Measurements from ENCODE around the gene NGF. TPM values are rescaled to one million over a fixed set of nuclear protein-coding genes. Genes with fewer than 3 reads are reported as not detected.

The NGF gene
- total RNA-seq, 1 donor from 2014 or later: 2.7 TPM

GRCh38 chr1:115293899-115294298, 44.1 kb downstream of the NGF start:
- no peak for DNase-seq (ENCODE audit: low read depth)
- H3K4me3 ChIP-seq (ENCODE audit: low read depth, low read length): no peak overlapping the region
- TF ChIP-seq CTCF (conservative IDR thresholded peaks at IDR 0.05; ENCODE audit: low read depth, low read length): no peak

- no peak for DNase-seq (ENCODE audit: low read depth)
- no peak overlapping the region for H3K4me3 ChIP-seq (ENCODE audit: low read depth, low read length)
- TF ChIP-seq CTCF (conservative IDR thresholded peaks at IDR 0.05; ENCODE audit: low read depth, low read length): no peak
These were observed 45.0 kb downstream of the NGF start for GRCh38 chr1:115293006-115293405.

GRCh38 chr1:115291741-115292140, 46.3 kb downstream of the NGF start:
- H3K4me3 ChIP-seq (ENCODE audit: low read depth, low read length): no peak overlapping the region
- TF ChIP-seq CTCF (conservative IDR thresholded peaks at IDR 0.05; ENCODE audit: low read depth, low read length): no peak
- DNase-seq (ENCODE audit: low read depth): no peak

GRCh38 chr1:115289940-115290339, 48.1 kb downstream of the NGF start:
- no peak for TF ChIP-seq CTCF (conservative IDR thresholded peaks at IDR 0.05; ENCODE audit: low read depth, low read length)
- DNase-seq (ENCODE audit: low read depth): no peak

GRCh38 chr1:115288591-115289198, 49.4 kb downstream of the NGF start:
- DNase-seq (ENCODE audit: low read depth): no peak
- TF ChIP-seq CTCF (conservative IDR thresholded peaks at IDR 0.05; ENCODE audit: low read depth, low read length): no peak
- no peak overlapping the region for H3K4me3 ChIP-seq (ENCODE audit: low read depth, low read length)

More at GRCh38 chr1:115289940-115290339, 48.1 kb downstream of the NGF start:
- no peak overlapping the region for H3K4me3 ChIP-seq (ENCODE audit: low read depth, low read length)

DNA sequence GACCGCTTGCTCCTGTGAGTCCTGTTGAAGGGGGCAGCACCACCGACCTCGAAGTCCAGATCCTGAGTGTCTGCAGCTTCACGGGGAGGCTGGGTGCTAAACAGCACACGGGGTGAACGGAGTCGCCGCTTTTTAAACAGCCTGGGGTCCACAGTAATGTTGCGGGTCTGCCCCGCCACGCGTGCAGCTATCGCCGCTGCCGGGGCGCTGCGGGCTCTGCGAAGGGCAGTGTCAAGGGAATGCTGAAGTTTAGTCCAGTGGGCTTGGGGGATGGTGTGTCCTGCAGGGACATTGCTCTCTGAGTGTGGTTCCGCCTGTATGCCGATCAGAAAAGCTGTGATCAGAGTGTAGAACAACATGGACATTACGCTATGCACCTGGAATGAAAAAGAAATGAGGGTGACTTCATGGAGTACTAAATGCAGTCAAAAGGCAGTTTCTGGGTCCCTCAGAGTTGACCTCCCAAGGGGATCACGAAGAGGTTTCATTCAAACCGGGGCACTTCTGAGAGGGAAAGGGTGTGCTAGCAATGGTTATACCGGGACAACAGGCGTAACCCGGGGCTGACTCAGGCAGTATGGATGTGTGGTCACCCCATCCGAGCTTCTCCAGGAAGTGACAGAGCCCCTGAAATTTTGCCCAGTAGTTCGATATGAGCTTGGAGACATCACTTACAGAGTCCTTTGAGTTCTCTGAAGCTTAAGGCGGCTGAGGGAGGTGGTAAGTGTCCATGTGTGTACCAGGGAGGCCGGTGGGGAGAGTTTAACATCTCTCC, 51.4 kb downstream of the NGF start:
- no peak for TF ChIP-seq CTCF (conservative IDR thresholded peaks at IDR 0.05; ENCODE audit: low read depth, low read length)
- DNase-seq (ENCODE audit: low read depth): no peak
- H3K4me3 ChIP-seq (ENCODE audit: low read depth, low read length): no peak overlapping the region
